HepG2 (cell line): ENCODE measurements around the gene TTLL6. TPM values are rescaled to one million over a fixed set of nuclear protein-coding genes. Genes with fewer than 3 reads are reported as not detected.
A peak's percentile ranks its signal among the peaks of the same experiment; 100 is the strongest.

Source experiments
- ARHGAP35 ChIP-seq: sonication (generic); formaldehyde crosslinking; IDR thresholded peaks from 2 replicates; pipeline ENCODE4 v1.9.0; 2022; ENCODE audit warnings: mild to moderate bottlenecking, inconsistent platforms, moderate library complexity, missing genetic modification reagents, borderline replicate concordance
- E2F2 ChIP-seq: sonication (generic); formaldehyde crosslinking; IDR thresholded peaks from 2 replicates; pipeline ENCODE4 v1.4.0; 2020; ENCODE audit warnings: missing genetic modification reagents, borderline replicate concordance
- FOXJ3 ChIP-seq: sonication (generic); formaldehyde crosslinking; IDR thresholded peaks from 2 replicates; pipeline ENCODE4 v1.4.0; 2020; ENCODE audit warnings: missing genetic modification reagents, mild to moderate bottlenecking, borderline replicate concordance
- HOXA3 ChIP-seq: sonication (generic); formaldehyde crosslinking; IDR thresholded peaks from 2 replicates; pipeline ENCODE4 v1.5.0; 2020; ENCODE audit warnings: missing genetic modification reagents
- ISX ChIP-seq: sonication (generic); formaldehyde crosslinking; conservative IDR thresholded peaks from 2 replicates; pipeline ENCODE4 v1.5.0; 2020; ENCODE audit warnings: missing genetic modification reagents
- KLF9 ChIP-seq: IDR thresholded peaks from 2 replicates; pipeline ENCODE4 v1.6.1; 2016; ENCODE audit warnings: low read depth
- KMT2A ChIP-seq: sonication (generic); formaldehyde crosslinking; IDR thresholded peaks from 2 replicates; pipeline ENCODE4 v1.4.0; 2020; ENCODE audit warnings: missing genetic modification reagents
- TARDBP ChIP-seq: sonication (generic); formaldehyde crosslinking; IDR thresholded peaks from 2 replicates; pipeline ENCODE4 v1.8.0; 2022; ENCODE audit warnings: mild to moderate bottlenecking, missing genetic modification reagents
- TEF ChIP-seq: sonication (generic); formaldehyde crosslinking; IDR thresholded peaks from 2 replicates; pipeline ENCODE4 v1.5.0; 2020; ENCODE audit warnings: missing genetic modification reagents
- ZBTB38 ChIP-seq: sonication (generic); formaldehyde crosslinking; IDR thresholded peaks from 2 replicates; pipeline ENCODE4 v1.5.1; 2020; ENCODE audit warnings: mild to moderate bottlenecking, missing genetic modification reagents
- ZHX1 ChIP-seq: sonication (generic); formaldehyde crosslinking; IDR thresholded peaks from 2 replicates; pipeline ENCODE4 v1.8.1; 2022; ENCODE audit warnings: low read depth, mild to moderate bottlenecking, missing genetic modification reagents
- ZNF512 ChIP-seq: sonication (generic); formaldehyde crosslinking; IDR thresholded peaks from 2 replicates; pipeline ENCODE4 v1.4.0; 2020; ENCODE audit warnings: mild to moderate bottlenecking, missing genetic modification reagents
- ZNF563 ChIP-seq: sonication (generic); formaldehyde crosslinking; IDR thresholded peaks from 2 replicates; pipeline ENCODE4 v1.8.0; 2022; ENCODE audit warnings: mild to moderate bottlenecking, moderate library complexity, missing genetic modification reagents
- ZNF646 ChIP-seq: sonication (generic); formaldehyde crosslinking; IDR thresholded peaks from 2 replicates; pipeline ENCODE4 v1.9.0; 2021; ENCODE audit warnings: mild to moderate bottlenecking, missing genetic modification reagents
- ZNF781 ChIP-seq: sonication (generic); formaldehyde crosslinking; IDR thresholded peaks from 2 replicates; pipeline ENCODE4 v1.5.1; 2020; ENCODE audit warnings: borderline replicate concordance, mild to moderate bottlenecking, missing genetic modification reagents; ENCODE audit errors: not compliant biosample characterization
- polyA plus RNA-seq, 8 experiments: library from polyadenylated mRNA; depleted of rRNA in 3 of 8; stranded (reverse) in 7 of 8; unstranded in 1 of 8; fragments of >200 nt; fragmentation: Illumina TruSeq in 4 of 8; extraction: Trizol in 4 of 8; gene quantifications; 2 replicates each; pipeline versions ENCODE4 v1.2.1 to v1.2.3, GENCODE V29; 2011 to 2016; ENCODE audit warnings: low read depth in 4 of 8, missing spikeins in 1 of 8, mixed read lengths in 1 of 8; ENCODE audit not compliant: insufficient read depth in 1 of 8
- total RNA-seq, 5 experiments: library from RNA; depleted of rRNA; stranded (reverse); fragments of >200 nt; fragmentation: Illumina TruSeq; extraction: Trizol; gene quantifications; 2 replicates each; pipeline ENCODE4 v1.2.3, GENCODE V29; 2016; ENCODE audit warnings: low read depth in 1 of 5

Gene TTLL6
- total and polyA plus RNA-seq, 2 of the 13 experiments (the other 11 are each of a cell fraction or from before 2014, with no cell fraction given) = 0.04 to 0.08 TPM

GRCh38 chr17:48830840-48831548 lies 14.0 kb upstream of the TTLL6 start, which contains the start of gene CALCOCO2 (continued):
- TF ChIP-seq ZNF646 (CRISPR knock-in tag) (no peak), ZHX1 (peak; percentile 86), FOXJ3 (peak; percentile 77; the same call in 1 of the 2 replicates), ARHGAP35 (CRISPR knock-in tag) (peak; percentile 30; the same call in 1 of the 2 replicates), ZNF563 (CRISPR knock-in tag) (peak; percentile 80; the same call in 1 of the 2 replicates), ZNF781 (CRISPR knock-in tag) (peak; percentile 95), HOXA3 (peak; percentile 81), TARDBP (CRISPR knock-in tag) (peak; percentile 85), KMT2A (CRISPR knock-in tag) (peak; percentile 62), E2F2 (CRISPR knock-in tag) (no peak), ZNF512 (CRISPR knock-in tag) (no peak), ZBTB38 (CRISPR knock-in tag) (peak; percentile 38; the same call in 1 of the 2 replicates), TEF (CRISPR knock-in tag) (no peak; the same call in 1 of the 2 replicates), ISX (CRISPR knock-in tag) (no peak), KLF9 (no peak)
